ENCODE data around the gene CCDC122. TPM values are rescaled to one million over a fixed set of nuclear protein-coding genes. Genes with fewer than 3 reads are reported as not detected.
A peak's percentile ranks its signal among the peaks of the same experiment; 100 is the strongest.

The CCDC122 gene
- total and polyA plus RNA-seq, 4 donors: 1.2 to 2.3 (median 1.7) TPM

DNA sequence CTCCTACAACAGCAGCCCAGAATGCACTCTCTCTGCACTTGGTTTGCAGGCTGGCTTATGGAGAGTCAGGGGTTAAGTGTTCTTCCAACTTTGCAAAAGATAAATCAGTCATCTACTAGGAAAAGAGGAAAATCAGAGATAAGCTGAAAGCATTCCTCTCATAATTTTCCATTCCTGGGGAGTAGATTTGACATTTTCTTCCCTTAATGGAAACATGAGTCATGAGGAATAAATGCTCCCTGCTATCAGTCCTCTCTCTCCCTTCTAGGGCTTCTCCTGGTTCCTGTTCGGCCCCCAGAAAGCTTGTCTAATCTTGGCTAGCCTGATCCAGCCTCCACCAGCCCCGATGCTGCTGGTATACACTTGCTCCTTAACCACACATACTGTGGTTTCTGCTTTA lies 64.3 kb downstream of the CCDC122 start:
- H3K27me3 ChIP-seq (ENCODE audit: control insufficient read depth in 4 of 4, insufficient read depth in 4 of 4, low read length in 3 of 4): no peaks in the 10 kb centered on the region
- WGBS: 63% methylated on average over 2 of the region's 2 CpGs
- H3K9ac ChIP-seq (ENCODE audit: low read depth in 1 of 2, low read length in 2 of 2): no peak overlapping the region
- TF ChIP-seq TAF1 (conservative IDR thresholded peaks at IDR 0.05): no peak
- TF ChIP-seq HNF4G (IDR thresholded peaks at IDR 0.05): no peak
- TF ChIP-seq REST (IDR thresholded peaks at IDR 0.05): peak; percentile 66
- peak; percentile 44 to 71 for TF ChIP-seq JUND (IDR thresholded peaks at IDR 0.05)
- TF ChIP-seq, protein P1, sequence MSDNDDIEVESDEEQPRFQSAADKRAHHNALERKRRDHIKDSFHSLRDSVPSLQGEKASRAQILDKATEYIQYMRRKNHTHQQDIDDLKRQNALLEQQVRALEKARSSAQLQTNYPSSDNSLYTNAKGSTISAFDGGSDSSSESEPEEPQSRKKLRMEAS (IDR thresholded peaks at IDR 0.05): no peak
- peak; percentile 17 for TF ChIP-seq NR2F2 (IDR thresholded peaks at IDR 0.05)
- no peak overlapping the region for H3K4me3 ChIP-seq (ENCODE audit: low read depth in 1 of 3, low read length in 3 of 3)
- no peaks in the 10 kb centered on the region for H3K36me3 ChIP-seq (ENCODE audit: control insufficient read depth in 4 of 4, insufficient read depth in 3 of 4, low read depth in 1 of 4, low read length in 3 of 4)
- H3K9me3 ChIP-seq (ENCODE audit: control insufficient read depth in 4 of 4, low read length in 3 of 4): no peaks in the 10 kb centered on the region
- H3K27ac ChIP-seq (ENCODE audit: low read depth in 1 of 2, low read length in 2 of 2): no peak overlapping the region
- no peaks in the 10 kb centered on the region for H3K4me1 ChIP-seq (ENCODE audit: control insufficient read depth in 4 of 4, insufficient read depth in 4 of 4, low read length in 3 of 4)
- no peak for DNase-seq (ENCODE audit: low spot score)

GRCh38 chr13:43808676-43809075 lies 70.9 kb downstream of the CCDC122 start:
- Histone ChIP-seq H3K4me3 (ENCODE audit: low read depth in 1 of 3, low read length in 3 of 3) (no peak overlapping the region), H3K27me3 (ENCODE audit: control insufficient read depth in 4 of 4, insufficient read depth in 4 of 4, low read length in 3 of 4) (no peaks in the 10 kb centered on the region)
- no peak for TF ChIP-seq JUND (IDR thresholded peaks at IDR 0.05)
- TF ChIP-seq RAD21 (IDR thresholded peaks at IDR 0.05): no peak
- TF ChIP-seq HNF4G (IDR thresholded peaks at IDR 0.05): no peak
- TF ChIP-seq CTCF (IDR thresholded peaks at IDR 0.05; ENCODE audit: low read depth, low read length, missing input control): no peak
- TF ChIP-seq, protein P1 (IDR thresholded peaks at IDR 0.05): no peak
- TF ChIP-seq YY1 (IDR thresholded peaks at IDR 0.05): no peak
- no peak for TF ChIP-seq ATF3 (IDR thresholded peaks at IDR 0.05)
- TF ChIP-seq GABPA (IDR thresholded peaks at IDR 0.05 in 1 of 2, conservative IDR thresholded peaks at IDR 0.05 in 1 of 2): no peak
- TF ChIP-seq NR2F2 (IDR thresholded peaks at IDR 0.05): no peak
- no peak for TF ChIP-seq TAF1 (conservative IDR thresholded peaks at IDR 0.05)
- TF ChIP-seq FOXA1 (IDR thresholded peaks at IDR 0.05): no peak
- TF ChIP-seq RXRA (IDR thresholded peaks at IDR 0.05): no peak
- no peak for TF ChIP-seq ZBTB33 (IDR thresholded peaks at IDR 0.05)
- TF ChIP-seq FOXA2 (IDR thresholded peaks at IDR 0.05): no peak
- TF ChIP-seq SP1 (IDR thresholded peaks at IDR 0.05): no peak
- no peak for TF ChIP-seq REST (IDR thresholded peaks at IDR 0.05)

More at GRCh38 chr13:43808676-43809075, 70.9 kb downstream of the CCDC122 start:
- no peak overlapping the region for H3K9ac ChIP-seq (ENCODE audit: low read depth in 1 of 2, low read length in 2 of 2)
- no peaks in the 10 kb centered on the region for H3K9me3 ChIP-seq (ENCODE audit: control insufficient read depth in 4 of 4, low read length in 3 of 4)
- no peaks in the 10 kb centered on the region for H3K36me3 ChIP-seq (ENCODE audit: control insufficient read depth in 4 of 4, insufficient read depth in 3 of 4, low read depth in 1 of 4, low read length in 3 of 4)
- no peak overlapping the region for H3K27ac ChIP-seq (ENCODE audit: low read depth in 1 of 2, low read length in 2 of 2)
- no peaks in the 10 kb centered on the region for H3K4me1 ChIP-seq (ENCODE audit: control insufficient read depth in 4 of 4, insufficient read depth in 4 of 4, low read length in 3 of 4)
- DNase-seq (ENCODE audit: low spot score): no peak

Measured in liver (tissue), 9 donors.